NCI-H226 (cell line): ENCODE measurements around the gene PDK2.
A peak's percentile ranks its signal among the peaks of the same experiment; 100 is the strongest.

Experiments
- DNase-seq: peaks from one replicate; pipeline ENCODE4 v3.0.0-alpha.2; 2015

Gene PDK2

DNA sequence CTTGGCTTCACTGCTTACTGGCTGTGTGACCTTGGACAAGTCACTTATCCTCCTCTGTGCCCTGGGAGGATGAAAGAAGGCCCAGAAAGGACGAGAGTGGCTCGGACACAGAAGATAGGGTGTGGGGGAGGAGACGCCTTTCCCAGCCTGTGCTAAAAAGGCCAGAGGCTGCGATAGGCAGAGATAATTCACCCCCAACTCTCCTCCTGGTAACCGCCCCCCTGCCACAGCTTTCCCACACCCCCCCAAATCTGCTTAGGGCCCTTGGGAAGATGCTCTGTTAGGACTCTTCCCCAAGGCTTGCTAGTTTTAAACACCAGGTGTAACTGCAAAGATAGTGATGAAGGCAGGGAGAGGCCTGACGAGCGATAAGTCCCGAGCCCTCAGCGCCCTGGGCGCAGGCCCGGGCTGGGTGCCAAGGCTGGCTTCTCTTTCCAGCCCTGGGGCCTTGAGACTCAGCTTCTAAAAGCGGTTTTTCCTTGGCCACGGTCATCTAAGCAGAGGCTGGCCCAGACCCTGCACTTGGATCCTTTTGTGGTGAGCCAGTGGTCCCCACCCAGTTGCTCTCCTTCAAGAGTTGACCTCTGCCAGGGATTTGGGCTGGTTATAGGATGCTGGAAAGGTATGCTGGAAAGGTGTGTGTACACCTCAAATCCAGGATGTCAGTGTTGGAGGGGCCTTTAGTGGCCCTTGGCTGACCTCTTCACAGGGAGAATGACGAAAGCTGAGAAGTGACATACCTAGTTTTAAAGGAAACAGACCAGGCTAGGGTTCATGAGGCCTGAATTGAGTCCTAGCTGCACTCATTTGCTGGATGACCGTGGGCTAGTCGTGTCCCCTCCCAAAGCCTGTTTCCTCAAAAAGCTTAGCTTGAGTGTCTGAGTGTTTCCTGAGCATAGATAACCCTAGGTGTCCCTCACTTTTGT lies 58.8 kb downstream of the PDK2 start:
- DNase-seq, result peak; percentile 79

GRCh38 chr17:50154604-50155003 lies 59.5 kb downstream of the PDK2 start:
- DNase-seq, result no peak

GRCh38 chr17:50155115-50155819 lies 60.1 kb downstream of the PDK2 start:
- no peak for DNase-seq

- no peak for DNase-seq
These were observed 62.7 kb downstream of the PDK2 start for GRCh38 chr17:50157891-50158290.

DNA sequence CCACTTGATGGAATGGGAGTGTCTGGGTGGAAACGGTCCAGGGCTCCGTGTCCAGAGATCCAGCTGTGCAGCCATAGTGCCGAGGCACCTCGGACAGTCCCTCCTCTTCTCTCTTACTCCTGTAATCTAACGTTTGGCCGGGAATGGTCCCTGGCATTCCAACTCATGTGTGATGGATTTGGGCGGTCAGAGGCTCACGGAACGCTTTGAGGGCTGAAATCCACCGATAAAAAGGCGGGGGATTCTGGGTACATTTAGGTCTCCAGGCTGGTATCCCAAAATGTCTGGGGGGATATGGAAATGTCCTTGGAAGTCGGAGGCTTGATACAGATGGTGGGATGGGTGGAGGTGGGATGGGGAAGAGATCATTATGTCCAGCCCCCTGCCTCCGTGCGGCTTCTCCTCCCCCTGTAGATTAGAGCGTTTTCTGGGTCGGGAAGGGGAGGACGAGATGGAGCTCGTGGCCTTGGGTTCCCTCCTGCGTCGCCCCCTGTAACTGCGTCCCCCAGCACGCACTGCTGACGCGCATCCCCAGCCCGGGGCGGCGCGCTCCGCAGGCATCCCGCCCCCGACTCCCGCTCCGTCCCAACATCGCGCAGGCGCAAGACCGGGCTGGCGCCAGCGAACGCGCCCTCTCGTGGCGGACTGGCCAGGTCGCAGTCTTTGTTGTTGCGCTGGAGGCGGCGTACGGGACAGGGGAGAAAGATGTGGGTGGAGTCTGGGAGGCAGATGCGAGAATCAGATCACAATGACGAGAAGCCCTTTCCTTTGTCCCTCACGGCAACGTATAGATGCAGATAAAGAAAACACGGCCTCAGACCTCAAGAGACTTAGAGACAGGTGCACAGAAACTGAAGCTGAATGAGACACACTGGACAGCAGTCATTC lies 66.1 kb downstream of the PDK2 start:
- peak; percentile 68 for DNase-seq
